Measurements from ENCODE around the gene CAMTA2. TPM values are rescaled to one million over a fixed set of nuclear protein-coding genes. Genes with fewer than 3 reads are reported as not detected.

Gene CAMTA2
- total RNA-seq, 4 donors from 2014 or later, result 6.9 to 19.6 (median 13.4) TPM

DNA sequence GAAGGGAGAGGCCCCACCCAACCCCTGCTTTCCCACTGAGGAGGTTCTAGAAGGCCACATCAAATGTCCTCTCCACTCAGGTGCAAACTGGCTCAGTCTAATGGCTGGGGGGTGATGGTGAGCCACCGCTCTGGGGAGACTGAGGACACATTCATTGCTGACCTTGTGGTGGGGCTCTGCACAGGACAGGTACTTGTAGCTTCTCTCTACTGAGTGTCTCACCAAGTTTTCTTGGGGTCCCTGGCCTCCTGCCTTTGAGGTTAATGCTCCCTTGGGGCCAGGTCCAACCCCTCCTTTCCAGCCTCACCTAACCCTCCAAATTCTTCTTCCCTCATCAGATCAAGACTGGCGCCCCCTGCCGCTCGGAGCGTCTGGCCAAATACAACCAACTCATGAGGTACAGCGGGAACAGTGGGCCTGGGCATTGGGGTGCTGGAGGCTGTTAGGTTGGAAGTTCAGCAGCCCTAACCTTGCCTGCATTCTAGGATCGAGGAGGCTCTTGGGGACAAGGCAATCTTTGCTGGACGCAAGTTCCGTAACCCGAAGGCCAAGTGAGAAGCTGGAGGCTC is 30.9 kb downstream of the CAMTA2 start:
- Histone ChIP-seq H3K4me3 (no peak overlapping the region), H3K27me3 (no peaks in the 10 kb centered on the region), H3K4me1 (peaks cover 0 to 7% (median 0%) of the 10 kb centered on the region in 3 donors), H3K36me3 (peaks cover 0 to 43% (median 15%) of the 10 kb centered on the region in 3 donors), H3K27ac (no peak overlapping the region), H3K9me3 (no peaks in the 10 kb centered on the region)
- TF ChIP-seq POLR2A (IDR thresholded peaks at IDR 0.05) (no peak), CTCF (IDR thresholded peaks at IDR 0.05) (peak in 1 of 6 experiments; percentile 33)
- 76 to 88% methylated on average over 6 to 8 of the region's 10 CpGs for WGBS, 2 donors
- DNase-seq, result no peak
- intact Hi-C loops (cut with DNase I), result no loop called here

- Histone ChIP-seq H3K27ac (no peak overlapping the region), H3K4me3 (no peak overlapping the region), H3K36me3 (peaks cover 0 to 28% (median 11%) of the 10 kb centered on the region in 3 donors), H3K27me3 (no peaks in the 10 kb centered on the region), H3K4me1 (peaks cover 5 to 18% (median 7%) of the 10 kb centered on the region in 3 donors), H3K9me3 (no peaks in the 10 kb centered on the region)
- no peak for DNase-seq
- TF ChIP-seq POLR2A (IDR thresholded peaks at IDR 0.05) (no peak), CTCF (IDR thresholded peaks at IDR 0.05) (no peak)
- intact Hi-C loops (cut with DNase I), result no loop called here
- 84 to 90% methylated on average over 2 to 5 of the region's 8 CpGs for WGBS, 2 donors
Measured at GRCh38 chr17:4955091-4955490, 32.4 kb downstream of the CAMTA2 start.

GRCh38 chr17:4953451-4953961 is 34.0 kb downstream of the CAMTA2 start:
- peaks cover 0 to 12% (median 0%) of the 10 kb centered on the region in 3 donors for H3K36me3 ChIP-seq
- H3K4me1 ChIP-seq, result peaks cover 6 to 32% (median 8%) of the 10 kb centered on the region in 3 donors
- no peak for TF ChIP-seq POLR2A (IDR thresholded peaks at IDR 0.05)
- TF ChIP-seq CTCF (IDR thresholded peaks at IDR 0.05), result no peak
- H3K27ac ChIP-seq, result peak overlapping the region in 1 of 4 donors; percentile 26
- H3K27me3 ChIP-seq, result no peaks in the 10 kb centered on the region
- 24 to 57% methylated on average over 6 to 13 of the region's 14 CpGs for WGBS, 2 donors
- DNase-seq, result no peak
- H3K4me3 ChIP-seq, result no peak overlapping the region
- H3K9me3 ChIP-seq, result no peaks in the 10 kb centered on the region
- intact Hi-C loops (cut with DNase I), result no loop called here

DNA sequence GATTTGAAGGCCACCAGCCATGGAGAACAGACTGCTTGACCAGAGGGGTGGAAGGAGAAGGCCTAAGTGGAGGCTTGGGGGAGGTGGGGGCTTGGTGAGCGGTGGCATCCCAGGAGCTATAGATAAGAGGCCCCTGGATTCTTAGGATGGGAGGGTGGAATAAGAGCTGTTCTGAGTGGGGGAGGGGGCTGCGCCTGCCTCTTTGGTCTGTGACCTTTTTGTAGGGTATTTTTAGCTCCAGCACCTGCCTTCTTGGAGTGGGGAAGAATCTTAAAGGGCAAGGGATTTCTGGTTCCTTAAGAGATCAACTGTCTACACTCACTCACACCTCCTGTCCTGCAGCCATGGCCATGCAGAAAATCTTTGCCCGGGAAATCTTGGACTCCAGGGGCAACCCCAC is 36.0 kb downstream of the CAMTA2 start:
- no peak overlapping the region for H3K27ac ChIP-seq
- H3K36me3 ChIP-seq, result peaks cover 0 to 9% (median 0%) of the 10 kb centered on the region in 3 donors
- H3K4me1 ChIP-seq, result peaks cover 11 to 46% (median 11%) of the 10 kb centered on the region in 3 donors
- intact Hi-C loops (cut with DNase I), result no loop called here
- WGBS, 2 donors, result 85 to 96% methylated on average over 2 to 3 of the region's 3 CpGs
- H3K4me3 ChIP-seq, result no peak overlapping the region
- no peaks in the 10 kb centered on the region for H3K27me3 ChIP-seq
- H3K9me3 ChIP-seq, result no peaks in the 10 kb centered on the region
- no peak for DNase-seq
- TF ChIP-seq CTCF (IDR thresholded peaks at IDR 0.05) (no peak), POLR2A (IDR thresholded peaks at IDR 0.05) (no peak)

- intact Hi-C loops (cut with DNase I), result no loop called here
- 60 to 62% methylated on average over 6 of the region's 7 CpGs for WGBS, 2 donors
- peaks cover 17 to 53% (median 18%) of the 10 kb centered on the region in 3 donors for H3K4me1 ChIP-seq
- no peak for DNase-seq
- H3K36me3 ChIP-seq, result peaks cover 0 to 16% (median 0%) of the 10 kb centered on the region in 3 donors
- no peaks in the 10 kb centered on the region for H3K9me3 ChIP-seq
- H3K27ac ChIP-seq, result peak within 1 kb of the TSS; percentile 97 to 100 (median 98)
- TF ChIP-seq CTCF (IDR thresholded peaks at IDR 0.05) (no peak), POLR2A (IDR thresholded peaks at IDR 0.05) (no peak)
- H3K27me3 ChIP-seq, result no peaks in the 10 kb centered on the region
- peak within 1 kb of the TSS; percentile 91 to 97 (median 94) for H3K4me3 ChIP-seq
Measured at GRCh38 chr17:4950746-4951204, 36.7 kb downstream of the CAMTA2 start, which contains the start of gene ENO3. TSS of gene ENO3 (plus strand) at chr17:4951119. CDS start at chr17:4951830, 711 bp downstream.

Data from esophagus squamous epithelium (tissue), 5 donors.